CD4-positive, alpha-beta T cell (primary cell): ENCODE data around the gene ST6GALNAC3. TPM values are rescaled to one million over a fixed set of nuclear protein-coding genes. Genes with fewer than 3 reads are reported as not detected.

ENCODE experiments used
- ATAC-seq: fragments of 200-7000 bp; cut with Tn5 transposase; one replicate; pipeline ENCODE4 v1.10.0; 2022; ENCODE audit warnings: mild to moderate bottlenecking; ENCODE audit not compliant: poor library complexity
- CTCF ChIA-PET: fragments of 350-600 bp; sonication (Branson Sonifier 250); formaldehyde crosslinking; loops from one replicate; lab custom pipeline; 2021; ENCODE audit warnings: antibody characterized with exemption, inconsistent platforms; lab: Charles Lee
- POLR2A ChIA-PET: fragments of 350-600 bp; sonication (Branson Sonifier 250); formaldehyde crosslinking; loops from one replicate; lab custom pipeline; 2021; ENCODE audit warnings: antibody characterized with exemption, inconsistent platforms; lab: Charles Lee
- DNase-seq, 14 experiments: peaks; one replicate each; pipeline ENCODE4 v3.0.0-alpha.2; 2013 to 2020; ENCODE audit warnings: mixed read lengths in 2 of 14
- H3K27ac ChIP-seq, 2 donors: one replicate each; pipeline versions ENCODE4 v1.5.1 to v1.7.0; 2013; ENCODE audit warnings: low read length in 2 of 2, low read depth in 1 of 2, mild to moderate bottlenecking in 1 of 2
- H3K27me3 ChIP-seq, 2 experiments: 1 replicate in 1 of 2; 2 replicates in 1 of 2; pipeline versions ENCODE4 v1.6.1 to v1.7.0; 2013; ENCODE audit warnings: low read length in 2 of 2, control low read depth in 1 of 2, mild to moderate bottlenecking in 1 of 2, moderate library complexity in 1 of 2; ENCODE audit not compliant: insufficient read depth in 2 of 2, control insufficient read depth in 1 of 2
- H3K36me3 ChIP-seq: one replicate; pipeline ENCODE4 v1.6.1; 2013; ENCODE audit warnings: low read length, control low read depth; ENCODE audit not compliant: insufficient read depth
- H3K4me1 ChIP-seq: one replicate; pipeline ENCODE4 v1.6.1; 2013; ENCODE audit warnings: low read length, control low read depth; ENCODE audit not compliant: insufficient read depth
- H3K4me3 ChIP-seq: one replicate; pipeline ENCODE4 v1.5.1; 2013; ENCODE audit warnings: mild to moderate bottlenecking, low read length, moderate library complexity
- H3K9me3 ChIP-seq, 2 experiments: 1 replicate in 1 of 2; 2 replicates in 1 of 2; pipeline versions ENCODE4 v1.6.1 to v1.7.0; 2013; ENCODE audit warnings: low read length in 2 of 2, mild to moderate bottlenecking in 2 of 2, control low read depth in 1 of 2, moderate library complexity in 1 of 2; ENCODE audit not compliant: control insufficient read depth in 1 of 2, insufficient read depth in 1 of 2
- H3K27ac Mint-ChIP-seq: one replicate; pipeline ENCODE4 v1.8.0; 2020; ENCODE audit warnings: mixed read lengths
- H3K27me3 Mint-ChIP-seq: one replicate; pipeline ENCODE4 v1.8.0; 2021; ENCODE audit warnings: mixed read lengths
- H3K36me3 Mint-ChIP-seq: one replicate; pipeline ENCODE4 v1.8.0; 2021; ENCODE audit warnings: low read depth, mixed read lengths
- H3K4me1 Mint-ChIP-seq: one replicate; pipeline ENCODE4 v1.8.0; 2021; ENCODE audit warnings: low read depth, mixed read lengths
- H3K4me3 Mint-ChIP-seq: one replicate; pipeline ENCODE4 v1.8.0; 2020; ENCODE audit warnings: mild to moderate bottlenecking, mixed read lengths
- H3K9me3 Mint-ChIP-seq: one replicate; pipeline ENCODE4 v1.8.0; 2020; ENCODE audit warnings: mixed read lengths
- intact Hi-C, 2 experiments: fragments of 100-400 bp; cut with DNase I in 1 of 2; cut with micrococcal nuclease in 1 of 2; formaldehyde crosslinking; loops; one replicate each; pipeline versions ENCODE4 v1.15.1 to v1.9.0; 2023 to 2025; cut with DNase I, micrococcal nuclease
- total RNA-seq, 174 experiments: library from RNA in 2 of 174; stranded (reverse) in 2 of 174; gene quantifications; one replicate each; pipeline ENCODE4 v1.2.3 and lab custom pipeline; 2021 to 2026
- TF ChIP-seq, protein P1 (sequence below): fragments of 200-600 bp; IDR thresholded peaks from one replicate; pipeline ENCODE4 v1.8.0; 2022; ENCODE audit warnings: antibody characterized with exemption, mild to moderate bottlenecking

Gene ST6GALNAC3
- total RNA-seq, 2 experiments from 2014 or later, result 0.77 to 1.3 TPM

DNA sequence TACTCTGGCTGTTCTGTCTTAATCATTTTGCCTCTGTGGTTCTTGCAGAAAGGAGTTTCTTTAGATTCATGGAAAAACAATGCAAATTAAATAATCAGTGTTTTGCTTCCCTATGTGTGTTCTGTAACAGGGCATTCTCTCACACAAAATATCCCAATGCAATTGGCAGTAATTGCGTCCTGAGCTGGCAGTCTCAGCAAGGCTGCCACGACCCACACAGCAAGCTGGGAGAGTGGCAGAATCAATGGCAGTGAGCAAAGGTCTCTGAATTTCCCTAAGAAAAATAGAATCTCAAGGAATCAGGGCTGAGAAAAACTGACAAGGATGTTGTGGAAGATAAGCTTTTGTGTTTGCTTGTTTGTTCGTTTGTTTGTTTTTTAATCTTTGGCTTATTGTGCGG is 594.6 kb downstream of the ST6GALNAC3 start:
- no peaks in the 10 kb centered on the region for H3K27me3 Mint-ChIP-seq
- no peak overlapping the region for H3K4me3 ChIP-seq
- no peaks in the 10 kb centered on the region for H3K27me3 ChIP-seq
- H3K4me1 ChIP-seq, result no peaks in the 10 kb centered on the region
- no peaks in the 10 kb centered on the region for H3K9me3 Mint-ChIP-seq
- no peaks in the 10 kb centered on the region for H3K36me3 Mint-ChIP-seq
- intact Hi-C loops, result loop anchor here in 1 of 2 experiments (5.0 kb wide), 1 partner anchor 1233 kb away; no protein-coding TSS in a partner anchor
- DNase-seq (no peak), ATAC-seq (no peak)
- H3K4me1 Mint-ChIP-seq, result no peaks in the 10 kb centered on the region
- no peak overlapping the region for H3K27ac Mint-ChIP-seq
- no peaks in the 10 kb centered on the region for H3K9me3 ChIP-seq
- TF ChIP-seq, protein P1, sequence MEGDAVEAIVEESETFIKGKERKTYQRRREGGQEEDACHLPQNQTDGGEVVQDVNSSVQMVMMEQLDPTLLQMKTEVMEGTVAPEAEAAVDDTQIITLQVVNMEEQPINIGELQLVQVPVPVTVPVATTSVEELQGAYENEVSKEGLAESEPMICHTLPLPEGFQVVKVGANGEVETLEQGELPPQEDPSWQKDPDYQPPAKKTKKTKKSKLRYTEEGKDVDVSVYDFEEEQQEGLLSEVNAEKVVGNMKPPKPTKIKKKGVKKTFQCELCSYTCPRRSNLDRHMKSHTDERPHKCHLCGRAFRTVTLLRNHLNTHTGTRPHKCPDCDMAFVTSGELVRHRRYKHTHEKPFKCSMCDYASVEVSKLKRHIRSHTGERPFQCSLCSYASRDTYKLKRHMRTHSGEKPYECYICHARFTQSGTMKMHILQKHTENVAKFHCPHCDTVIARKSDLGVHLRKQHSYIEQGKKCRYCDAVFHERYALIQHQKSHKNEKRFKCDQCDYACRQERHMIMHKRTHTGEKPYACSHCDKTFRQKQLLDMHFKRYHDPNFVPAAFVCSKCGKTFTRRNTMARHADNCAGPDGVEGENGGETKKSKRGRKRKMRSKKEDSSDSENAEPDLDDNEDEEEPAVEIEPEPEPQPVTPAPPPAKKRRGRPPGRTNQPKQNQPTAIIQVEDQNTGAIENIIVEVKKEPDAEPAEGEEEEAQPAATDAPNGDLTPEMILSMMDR, result no peak
- H3K27ac ChIP-seq, result no peak overlapping the region
- no peak overlapping the region for H3K4me3 Mint-ChIP-seq
- ChIA-PET POLR2A (interaction anchor here (0.6 kb wide), 1 partner anchor 16 kb away, joined by 3 read pairs; no protein-coding TSS in a partner anchor), CTCF (no interaction called here)
- H3K36me3 ChIP-seq, result no peaks in the 10 kb centered on the region

DNA sequence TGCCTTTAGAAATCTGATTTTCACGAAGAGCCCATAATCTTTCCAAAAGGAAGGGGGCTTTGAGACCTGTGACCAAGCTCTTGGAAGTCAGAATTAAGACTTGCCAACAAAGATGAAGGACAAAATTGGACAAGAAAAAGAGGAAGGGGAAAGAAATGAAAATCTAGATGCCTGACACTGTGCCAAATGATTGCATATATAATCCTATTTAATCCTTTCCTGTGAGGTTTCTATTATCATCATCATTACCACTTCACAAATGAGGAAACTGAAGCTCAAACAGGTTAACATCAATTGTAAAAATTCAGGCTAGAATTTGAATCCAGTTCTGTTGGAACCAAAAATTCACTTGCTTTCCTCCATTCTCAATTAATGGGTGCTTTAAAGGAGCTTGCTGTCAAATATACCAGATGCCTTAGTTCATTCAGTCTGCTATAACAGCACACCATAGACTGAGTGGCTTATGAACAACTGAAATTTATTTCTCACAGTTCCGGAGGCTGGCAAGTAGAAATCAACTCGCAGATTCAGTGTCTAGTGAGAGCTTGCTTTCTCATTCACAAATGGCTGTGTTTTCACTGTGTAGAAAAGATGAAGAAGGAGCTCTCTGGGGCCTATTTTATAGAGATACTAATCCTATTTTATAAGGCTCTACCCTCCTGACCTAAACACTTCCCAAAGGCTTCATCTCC is 595.2 kb downstream of the ST6GALNAC3 start:
- ChIA-PET POLR2A (interaction anchor here (0.6 kb wide), 1 partner anchor 15 kb away, joined by 3 read pairs; no protein-coding TSS in a partner anchor), CTCF (no interaction called here)
- H3K4me3 ChIP-seq, result no peak overlapping the region
- no peaks in the 10 kb centered on the region for H3K27me3 ChIP-seq
- Mint-ChIP-seq H3K27me3 (no peaks in the 10 kb centered on the region), H3K4me1 (no peaks in the 10 kb centered on the region), H3K36me3 (no peaks in the 10 kb centered on the region), H3K4me3 (no peak overlapping the region), H3K27ac (no peak overlapping the region), H3K9me3 (no peaks in the 10 kb centered on the region)
- intact Hi-C loops, result loop anchor here in 1 of 2 experiments (5.0 kb wide), 1 partner anchor 1233 kb away; no protein-coding TSS in a partner anchor
- no peak overlapping the region for H3K27ac ChIP-seq
- H3K36me3 ChIP-seq, result no peaks in the 10 kb centered on the region
- DNase-seq, result no peak
- no peak for ATAC-seq
- TF ChIP-seq, protein P1, result no peak
- H3K9me3 ChIP-seq, result no peaks in the 10 kb centered on the region
- H3K4me1 ChIP-seq, result no peaks in the 10 kb centered on the region

DNA sequence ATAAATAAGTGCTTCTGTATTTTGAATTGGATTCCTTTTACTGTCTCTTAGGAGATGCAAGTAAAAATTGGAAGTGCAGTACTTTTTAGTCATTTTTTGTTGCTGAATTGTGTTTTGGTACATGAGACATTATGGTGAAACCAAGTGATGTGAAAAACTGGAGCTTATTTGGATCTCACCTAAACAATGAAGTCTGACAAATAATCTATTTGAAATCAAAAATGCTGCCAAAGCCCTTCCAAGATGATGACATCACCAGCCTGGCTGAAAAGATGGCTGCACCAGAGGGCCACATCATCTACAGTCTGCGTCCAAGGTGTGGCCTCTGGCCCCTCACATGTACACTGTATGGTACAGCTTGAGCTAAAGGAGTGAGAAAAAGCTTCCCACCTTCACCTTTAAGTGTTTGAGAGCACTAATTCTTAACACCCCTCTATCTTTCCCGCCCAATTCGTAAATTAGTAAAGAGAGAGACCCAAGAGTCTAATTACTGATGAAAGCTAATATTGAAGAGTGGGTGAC is 600.2 kb downstream of the ST6GALNAC3 start:
- Mint-ChIP-seq H3K9me3 (no peaks in the 10 kb centered on the region), H3K27me3 (no peaks in the 10 kb centered on the region), H3K36me3 (no peaks in the 10 kb centered on the region), H3K4me3 (no peak overlapping the region), H3K27ac (no peak overlapping the region), H3K4me1 (no peaks in the 10 kb centered on the region)
- POLR2A ChIA-PET, result no interaction called here
- Histone ChIP-seq H3K27me3 (no peaks in the 10 kb centered on the region), H3K4me3 (no peak overlapping the region), H3K27ac (no peak overlapping the region), H3K9me3 (no peaks in the 10 kb centered on the region), H3K36me3 (no peaks in the 10 kb centered on the region), H3K4me1 (no peaks in the 10 kb centered on the region)
- CTCF ChIA-PET, result no interaction called here
- TF ChIP-seq, protein P1, result no peak
- ATAC-seq (no peak), DNase-seq (no peak)
- intact Hi-C loops, result no loop called here
